GM12801 (cell line): ENCODE results near the gene KLHDC8B.

Source experiments
- TF ChIP-seq, protein P1 (sequence below): IDR thresholded peaks from one replicate; pipeline ENCODE4 v1.5.1; 2011; ENCODE audit warnings: control low read depth; ENCODE audit not compliant: insufficient read length; ENCODE audit errors: extremely low read depth

Gene KLHDC8B

DNA sequence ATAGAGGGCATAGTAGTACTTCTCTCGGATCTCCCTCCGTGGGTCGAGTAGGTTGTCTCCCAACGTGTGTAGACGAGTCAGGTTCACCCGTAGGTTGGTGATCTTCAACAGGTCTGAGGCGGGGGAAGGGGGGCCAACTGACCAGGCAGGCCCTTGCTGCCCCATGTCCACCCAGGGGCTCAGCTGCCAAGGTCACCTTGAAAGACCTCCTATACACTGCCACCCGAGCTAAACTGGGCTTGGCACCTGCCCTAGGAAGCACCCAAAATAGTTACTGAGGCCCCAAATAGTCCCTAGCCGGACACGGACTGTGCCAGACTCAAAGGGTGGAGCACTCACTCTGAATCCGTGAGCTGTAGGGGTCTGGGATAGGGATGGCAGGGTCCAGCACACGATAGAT is 40.4 kb upstream of the KLHDC8B start:
- TF ChIP-seq, protein P1, sequence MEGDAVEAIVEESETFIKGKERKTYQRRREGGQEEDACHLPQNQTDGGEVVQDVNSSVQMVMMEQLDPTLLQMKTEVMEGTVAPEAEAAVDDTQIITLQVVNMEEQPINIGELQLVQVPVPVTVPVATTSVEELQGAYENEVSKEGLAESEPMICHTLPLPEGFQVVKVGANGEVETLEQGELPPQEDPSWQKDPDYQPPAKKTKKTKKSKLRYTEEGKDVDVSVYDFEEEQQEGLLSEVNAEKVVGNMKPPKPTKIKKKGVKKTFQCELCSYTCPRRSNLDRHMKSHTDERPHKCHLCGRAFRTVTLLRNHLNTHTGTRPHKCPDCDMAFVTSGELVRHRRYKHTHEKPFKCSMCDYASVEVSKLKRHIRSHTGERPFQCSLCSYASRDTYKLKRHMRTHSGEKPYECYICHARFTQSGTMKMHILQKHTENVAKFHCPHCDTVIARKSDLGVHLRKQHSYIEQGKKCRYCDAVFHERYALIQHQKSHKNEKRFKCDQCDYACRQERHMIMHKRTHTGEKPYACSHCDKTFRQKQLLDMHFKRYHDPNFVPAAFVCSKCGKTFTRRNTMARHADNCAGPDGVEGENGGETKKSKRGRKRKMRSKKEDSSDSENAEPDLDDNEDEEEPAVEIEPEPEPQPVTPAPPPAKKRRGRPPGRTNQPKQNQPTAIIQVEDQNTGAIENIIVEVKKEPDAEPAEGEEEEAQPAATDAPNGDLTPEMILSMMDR: no peak

DNA sequence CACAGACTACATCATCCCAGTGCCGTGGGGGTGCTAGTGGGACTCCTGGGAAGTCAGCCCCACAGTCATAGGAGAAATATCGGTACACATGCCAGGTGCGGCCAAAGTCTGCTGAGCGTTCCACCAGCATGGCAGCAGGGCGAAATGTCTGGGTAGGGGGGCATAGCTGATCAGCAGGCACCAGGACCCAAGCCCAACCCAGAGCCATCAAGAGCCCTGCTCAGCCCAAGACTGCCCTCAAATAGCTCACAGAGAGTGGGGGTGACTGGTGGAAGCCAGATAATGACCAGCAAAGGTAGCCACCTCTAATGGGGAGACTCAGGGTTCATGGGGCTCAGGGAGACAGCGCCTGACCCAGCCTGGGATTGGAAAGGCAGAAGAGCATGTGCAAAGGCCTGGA is 39.8 kb upstream of the KLHDC8B start:
- TF ChIP-seq, protein P1: no peak

DNA sequence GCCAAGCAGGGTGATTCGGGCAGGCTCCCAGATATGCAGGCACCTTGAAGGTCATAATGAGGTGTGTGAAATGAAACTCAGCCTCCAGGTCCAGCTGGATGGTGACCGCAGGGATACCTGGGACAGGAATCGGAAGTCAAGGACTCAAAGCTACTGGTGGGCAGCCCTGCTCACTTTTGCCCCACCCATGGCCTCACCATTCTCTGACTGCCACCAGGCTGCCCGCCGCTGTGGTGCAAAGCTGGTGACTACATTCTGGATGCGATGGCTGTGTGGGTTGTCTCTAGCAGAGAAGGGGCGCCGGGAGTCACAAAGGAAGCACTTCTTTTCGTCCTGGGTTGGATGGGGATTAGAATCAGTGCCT is 39.3 kb upstream of the KLHDC8B start:
- TF ChIP-seq, protein P1: no peak

DNA sequence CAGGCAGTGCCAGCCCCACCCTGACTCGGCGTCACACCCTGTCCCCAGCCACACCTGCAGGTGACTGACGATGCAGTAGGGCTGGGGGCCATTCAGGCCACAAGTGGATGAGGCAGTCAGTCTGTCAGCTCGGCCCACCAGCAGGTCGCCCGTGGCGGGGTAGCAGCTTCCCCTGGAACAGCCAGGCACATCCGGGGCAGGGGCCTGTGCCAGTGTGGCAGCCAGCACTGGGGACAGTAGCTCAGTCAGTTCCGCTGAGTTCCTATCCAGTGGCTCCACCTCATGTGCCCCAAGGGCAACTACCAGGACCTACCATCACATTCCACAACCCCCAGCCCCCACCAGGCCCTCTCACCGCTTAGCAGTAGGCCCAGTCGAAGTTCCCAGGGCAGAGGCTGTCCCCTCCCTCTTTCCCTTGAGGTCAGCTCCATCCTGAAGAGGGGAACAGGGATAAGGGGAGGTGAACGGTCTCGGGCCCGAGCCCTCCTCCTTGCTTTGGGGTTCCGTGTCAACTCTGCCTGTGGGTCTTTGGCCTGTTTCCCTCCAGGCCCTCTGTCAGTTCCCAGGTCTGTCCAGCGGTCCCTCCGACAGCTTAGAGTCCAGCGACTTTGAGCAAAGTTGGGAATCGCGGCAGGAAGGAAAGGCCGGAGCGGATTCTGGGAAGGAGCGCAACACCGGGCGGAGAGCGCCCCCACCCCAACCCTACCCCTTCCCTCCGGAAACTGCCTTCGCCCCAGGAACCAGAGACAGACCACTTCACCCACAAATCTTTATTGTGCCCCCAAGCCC is 38.8 kb upstream of the KLHDC8B start, which contains the start of gene LAMB2:
LAMB2 (minus strand) TSS at position 614 of the 789 bp plus-strand sequence; CDS start at position 431, 183 bp downstream.
- TF ChIP-seq, protein P1: no peak

DNA sequence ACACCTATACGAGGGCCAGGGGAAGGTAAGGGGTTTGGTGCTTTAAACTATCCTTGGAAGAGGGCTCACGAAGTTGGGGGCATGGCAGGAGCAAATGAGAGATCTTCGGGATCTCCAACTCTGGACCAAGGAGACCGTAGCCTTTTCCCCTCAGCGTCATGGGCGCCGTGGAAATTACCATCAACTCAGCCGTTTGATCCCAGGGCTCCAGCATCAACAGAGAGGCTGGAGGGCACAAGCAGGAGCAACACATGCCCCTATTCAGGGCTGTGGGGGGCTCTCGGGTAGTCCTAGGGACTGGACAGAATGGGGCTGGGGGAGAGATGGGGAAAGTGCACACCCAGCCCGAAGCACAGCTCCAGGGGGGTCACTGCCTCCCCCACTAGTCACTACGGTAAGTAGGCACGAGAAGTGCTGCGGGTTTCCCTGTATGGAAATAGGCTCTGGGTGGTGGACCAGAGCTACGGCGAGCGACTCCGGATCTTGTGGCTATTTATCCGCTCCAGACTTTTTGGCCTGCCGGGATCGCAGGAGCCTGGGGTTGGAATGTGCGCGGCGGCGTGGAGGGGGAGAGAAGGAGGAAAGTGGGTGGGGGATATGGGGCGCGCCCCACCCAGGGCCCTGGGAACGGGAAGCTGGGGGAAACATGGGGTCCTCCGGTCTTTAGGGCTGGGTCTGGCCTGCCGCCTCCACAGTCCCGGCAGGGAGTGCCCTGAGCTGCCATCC is 38.0 kb upstream of the KLHDC8B start:
- TF ChIP-seq, protein P1: no peak

DNA sequence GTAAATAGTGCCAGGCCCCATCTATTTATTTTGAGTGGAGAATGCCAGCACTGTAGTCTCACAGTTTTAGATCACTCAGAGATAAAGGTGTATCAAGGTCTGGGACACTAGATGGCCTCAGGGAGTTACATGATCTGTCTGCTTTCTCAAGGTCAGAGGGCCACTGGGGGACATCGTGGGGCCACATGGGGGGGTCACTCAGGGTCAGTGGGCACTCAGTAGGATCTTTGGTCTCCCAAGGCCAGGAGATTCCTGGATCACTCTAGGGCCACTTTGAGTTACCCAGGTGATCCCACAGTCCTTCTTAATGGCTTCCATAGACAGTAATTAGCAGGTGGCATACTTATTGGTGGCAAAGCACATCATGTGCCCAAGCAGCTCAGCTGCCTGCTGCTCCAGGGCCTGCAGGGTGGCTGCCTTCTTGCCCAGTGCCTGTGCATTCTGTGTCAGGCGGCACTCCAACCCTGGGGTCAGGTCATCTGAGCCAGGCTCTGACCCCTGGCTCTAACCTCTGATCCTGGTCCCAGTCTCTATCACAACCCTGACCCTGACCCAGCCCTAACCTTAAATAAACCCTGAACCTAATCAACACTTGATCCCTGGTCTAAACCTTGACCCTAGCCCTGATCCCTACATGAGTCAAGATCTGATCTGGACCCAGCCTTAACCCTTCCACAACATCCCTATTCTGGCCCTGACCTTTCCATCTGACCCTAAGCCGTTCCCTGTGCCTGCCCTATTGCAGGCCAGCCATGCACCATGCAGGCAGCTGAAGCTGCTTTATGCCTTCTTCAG is 36.7 kb upstream of the KLHDC8B start:
- TF ChIP-seq, protein P1: no peak

DNA sequence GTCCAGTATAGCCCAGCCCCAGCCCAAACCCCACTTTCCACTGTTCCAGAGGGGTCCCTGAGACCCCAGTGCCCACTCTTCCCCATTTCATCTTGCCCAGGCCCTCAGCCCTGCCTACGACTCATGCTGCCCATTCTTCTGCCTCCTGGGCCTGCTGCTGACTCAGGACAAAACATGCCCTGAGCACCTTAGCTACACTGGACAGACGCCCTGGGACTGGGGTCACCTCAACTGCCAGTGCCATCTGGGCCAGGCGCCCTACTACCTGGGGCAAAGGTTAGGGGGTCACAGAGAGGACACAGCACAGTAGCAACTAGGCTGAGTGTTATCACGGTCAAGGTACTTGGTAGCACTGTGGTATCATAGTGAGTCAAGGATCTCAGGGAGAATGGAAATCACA is 35.9 kb upstream of the KLHDC8B start:
- TF ChIP-seq, protein P1: no peak
